ENCODE data around the gene NATD1.
"Not testable (repeated sequence)": the region's sequence is repeated elsewhere in the genome, so short reads cannot be mapped to it uniquely, and the experiment has no call there.

NATD1 gene

DNA sequence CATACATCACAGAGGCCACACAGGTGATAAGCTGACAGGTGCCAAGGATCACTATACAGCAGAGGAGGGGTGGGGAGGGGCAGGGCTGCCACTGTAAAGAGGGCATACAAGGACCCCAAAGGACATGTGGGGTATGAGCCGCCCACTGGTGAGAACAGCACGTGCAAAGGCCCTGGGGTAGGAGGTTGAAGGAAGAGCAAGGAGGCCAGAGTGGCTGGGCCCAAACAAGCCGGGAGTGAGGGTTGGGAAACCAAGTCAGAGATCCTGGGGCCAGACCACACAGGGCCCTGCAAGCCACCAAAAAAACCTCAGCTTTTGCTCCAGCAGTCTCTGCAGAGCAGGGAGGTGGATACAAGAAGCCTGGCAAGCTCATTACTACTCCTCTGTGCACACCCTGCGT lies 6.5 kb downstream of the NATD1 start:
- no peak for DNase-seq (ENCODE audit: low read depth)

DNA sequence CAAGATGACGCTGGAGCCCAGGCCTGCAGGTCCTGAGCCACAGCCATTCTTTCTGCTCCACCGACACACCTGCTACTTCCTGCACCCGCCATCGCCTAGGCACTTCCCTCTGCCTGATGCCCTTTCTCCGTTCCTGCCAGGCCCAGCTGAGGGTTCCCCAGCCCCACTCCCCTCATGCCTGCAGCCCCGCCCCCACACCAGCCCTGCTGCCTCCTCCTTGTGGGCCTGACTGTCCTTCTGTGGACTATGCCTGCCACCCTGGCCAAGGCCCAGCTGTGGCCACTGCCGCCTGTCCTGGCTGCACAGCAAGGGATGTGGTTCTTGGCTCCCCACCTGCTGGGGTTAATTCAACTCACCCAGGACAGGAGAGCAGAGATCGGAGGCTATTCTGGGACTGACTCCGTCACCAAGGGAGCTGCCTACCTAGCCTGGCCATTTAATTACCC lies 7.5 kb downstream of the NATD1 start:
- DNase-seq (ENCODE audit: low read depth): no peak

DNA sequence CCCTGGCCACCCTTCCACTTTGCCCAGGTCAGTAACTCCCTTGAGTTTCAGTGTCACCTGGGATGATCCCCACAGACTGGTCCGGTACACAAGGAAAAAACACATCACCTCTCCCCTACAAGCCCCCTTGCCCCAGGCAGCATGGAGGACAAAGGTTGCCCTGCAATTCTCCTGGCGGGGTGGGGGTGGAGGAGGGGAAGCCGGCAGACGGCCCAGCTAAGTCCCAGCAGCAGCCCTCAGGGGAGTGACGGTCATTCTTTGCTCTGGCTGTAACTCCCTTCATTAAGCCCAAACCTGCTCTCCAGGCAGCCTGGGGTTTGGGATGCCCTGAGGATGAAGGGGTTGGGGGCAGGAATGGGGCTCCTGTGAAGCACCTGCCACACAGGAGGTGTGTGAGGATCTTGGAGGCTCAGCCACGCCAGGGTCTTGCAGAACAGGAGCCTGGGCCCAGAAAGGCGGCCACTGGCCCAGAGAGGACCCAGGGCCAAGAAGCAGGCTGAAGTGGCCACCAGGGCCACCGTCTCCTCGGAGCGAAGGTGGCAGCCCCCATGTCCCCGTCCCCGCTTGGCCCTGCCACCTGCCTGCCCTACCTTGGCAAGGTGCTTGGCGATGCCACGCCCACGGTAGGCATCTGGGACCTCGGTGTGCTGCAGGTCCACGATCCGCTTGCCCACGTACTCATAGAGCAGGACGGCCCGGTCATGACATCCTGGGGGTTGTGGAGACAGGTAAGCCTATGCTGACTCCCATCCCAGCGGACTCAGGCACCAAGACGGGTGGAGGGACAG lies 9.5 kb downstream of the NATD1 start:
- no peak for DNase-seq (ENCODE audit: low read depth)

DNA sequence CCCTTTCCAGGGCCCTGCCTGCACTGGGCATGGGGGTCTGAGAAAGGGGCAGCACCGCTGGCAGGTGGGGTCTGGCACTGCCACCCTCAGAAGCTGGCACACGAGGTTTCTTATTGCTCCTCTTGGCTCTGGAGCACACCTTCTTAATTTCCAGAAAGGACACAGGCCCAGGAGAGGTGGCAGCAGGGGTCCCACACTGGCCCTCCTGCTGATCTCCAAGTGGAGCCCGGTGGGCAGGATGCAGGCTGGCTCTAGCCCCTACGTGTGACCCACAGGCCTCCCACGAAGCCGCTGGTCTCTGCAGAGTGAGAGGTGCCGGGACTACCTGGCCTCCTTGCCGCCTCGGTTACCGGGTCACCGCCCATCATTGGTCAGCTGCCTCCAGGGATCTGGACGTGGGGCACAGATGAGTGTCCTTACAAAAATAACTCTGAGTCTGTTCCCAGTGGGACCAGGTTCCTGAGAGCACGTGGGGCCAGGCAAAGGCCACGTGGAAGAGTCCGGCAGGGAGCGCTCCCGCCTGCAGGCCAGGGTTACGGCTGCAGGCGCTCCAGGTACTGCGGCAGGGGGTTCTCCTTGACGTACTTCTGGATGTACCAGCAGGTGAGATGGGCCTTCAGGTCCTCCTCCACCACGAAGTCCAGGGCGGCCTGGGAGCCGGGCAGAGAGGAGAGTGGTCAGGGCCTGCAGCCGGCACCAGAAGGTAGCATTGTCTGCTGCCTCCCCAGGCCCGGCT lies 10.3 kb downstream of the NATD1 start:
- DNase-seq (ENCODE audit: low read depth): no peak

DNA sequence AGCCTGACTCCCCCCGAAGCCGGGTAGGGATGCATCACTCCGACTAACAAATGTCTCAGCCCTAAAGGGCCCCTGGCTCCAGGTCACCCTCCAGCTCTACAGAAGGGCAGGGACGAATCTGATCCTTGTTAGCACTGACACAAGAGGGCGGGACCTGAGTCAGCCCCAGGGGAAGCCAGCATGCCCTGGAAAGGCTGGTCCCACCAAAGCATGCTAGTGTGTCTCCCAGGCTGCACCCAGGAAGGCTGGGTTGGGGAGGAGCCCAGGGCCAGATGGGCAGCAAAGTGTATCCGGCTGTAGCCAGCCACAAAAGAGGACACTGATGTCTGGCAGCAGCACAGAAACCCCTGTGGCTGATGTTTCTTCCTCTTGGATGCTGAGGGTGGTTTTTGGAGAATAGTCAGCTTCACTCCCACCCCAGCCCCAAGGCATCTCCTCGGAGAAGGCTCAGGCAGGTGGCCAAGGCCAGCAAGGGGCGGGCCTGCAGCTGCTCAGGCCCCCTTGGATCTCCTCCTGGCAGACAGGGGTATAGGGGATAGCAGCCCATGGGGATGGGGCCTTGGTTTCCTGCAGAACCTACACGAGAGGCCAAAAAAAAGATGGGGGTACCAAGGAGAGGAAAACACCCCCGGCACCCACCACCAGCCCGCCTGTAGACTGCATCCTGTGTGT lies 11.0 kb downstream of the NATD1 start:
- no peak for DNase-seq (ENCODE audit: low read depth)

DNA sequence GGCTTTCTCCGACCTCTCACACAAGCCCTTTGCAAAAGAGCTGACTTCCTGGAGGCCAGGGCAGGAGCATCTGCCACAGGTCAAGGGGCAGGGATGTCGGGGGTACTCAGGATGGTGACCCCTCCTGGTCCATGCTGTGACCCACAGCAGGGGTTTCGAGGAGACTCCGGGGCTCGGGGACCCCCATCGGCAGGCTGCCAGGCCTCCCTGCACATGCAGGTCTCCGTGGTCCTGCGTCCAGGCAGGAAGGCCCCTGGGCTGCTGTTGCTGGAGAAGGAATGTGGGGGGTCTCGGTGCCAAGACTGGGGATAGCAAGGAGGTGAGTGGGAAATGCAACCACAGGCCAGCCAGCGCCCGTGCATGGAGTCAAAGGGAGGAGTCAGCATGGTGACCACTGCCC lies 11.6 kb downstream of the NATD1 start:
- no peak for DNase-seq (ENCODE audit: low read depth)

DNA sequence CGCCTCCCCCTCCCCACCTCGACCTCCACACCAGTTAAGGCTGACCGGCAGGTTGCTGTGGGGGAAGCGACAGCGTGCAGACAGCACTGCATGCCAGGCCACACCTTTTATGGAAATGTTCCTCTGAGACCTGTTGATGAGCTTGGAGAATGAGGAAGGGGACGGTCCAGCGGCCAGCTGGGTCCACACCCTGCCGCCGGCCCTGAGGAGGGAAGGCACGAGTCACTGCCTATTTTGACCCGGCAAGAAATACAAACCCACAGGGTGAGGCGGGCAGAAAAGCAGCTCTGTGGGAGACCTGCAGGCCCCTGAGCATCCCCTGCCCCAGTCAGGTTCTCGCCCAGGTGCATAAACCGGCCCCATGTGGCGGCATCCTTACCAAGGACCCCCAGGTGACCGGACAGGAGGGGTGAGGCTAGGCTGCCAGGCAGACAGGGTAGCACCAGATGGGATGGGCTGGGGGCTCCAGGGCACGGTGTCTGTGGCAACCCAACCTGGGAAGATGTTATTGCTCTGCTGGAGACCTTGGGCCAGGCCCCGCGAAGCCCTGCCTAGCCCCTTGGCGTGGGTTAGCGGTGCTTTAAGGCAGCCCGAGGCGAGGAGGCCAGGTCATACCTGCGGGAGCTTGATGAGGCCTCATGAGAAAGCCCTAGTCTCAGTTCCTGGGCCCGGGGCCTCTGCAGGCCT lies 12.7 kb downstream of the NATD1 start:
- DNase-seq (ENCODE audit: low read depth): no peak

DNA sequence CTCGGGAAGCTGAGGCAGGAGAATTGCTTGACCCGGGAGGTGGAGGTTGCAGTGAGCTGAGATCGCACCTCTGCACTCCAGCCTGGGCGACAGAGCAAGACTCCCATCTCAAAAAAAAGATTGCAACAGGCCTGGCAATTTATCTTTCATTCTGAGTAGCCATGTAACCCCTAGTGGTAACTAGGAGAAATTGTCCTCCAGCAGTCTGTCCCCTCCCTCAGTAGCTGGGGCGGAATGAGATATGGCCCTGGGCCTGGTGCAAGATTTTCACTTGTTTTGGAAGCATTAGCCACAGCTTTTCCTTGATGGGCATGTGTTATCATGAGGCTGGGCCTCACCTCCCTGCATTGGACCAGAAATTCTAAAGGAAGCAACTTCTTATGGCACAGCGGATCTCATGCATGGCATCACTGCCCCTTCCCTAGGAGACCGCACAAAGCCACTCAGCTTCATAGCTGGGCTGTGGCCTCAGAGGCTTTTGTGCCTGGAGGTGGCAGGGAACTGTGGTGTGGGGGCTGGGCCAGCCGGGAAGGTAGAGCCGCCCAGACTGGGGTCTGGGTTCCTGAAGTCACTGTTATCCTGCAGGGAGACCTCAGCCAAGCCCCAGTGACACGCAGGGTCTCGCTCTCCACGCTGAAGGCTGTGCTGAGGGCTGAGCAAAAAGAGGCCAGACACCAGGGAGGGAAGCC lies 13.4 kb downstream of the NATD1 start:
- no peak for DNase-seq (ENCODE audit: low read depth)

DNA sequence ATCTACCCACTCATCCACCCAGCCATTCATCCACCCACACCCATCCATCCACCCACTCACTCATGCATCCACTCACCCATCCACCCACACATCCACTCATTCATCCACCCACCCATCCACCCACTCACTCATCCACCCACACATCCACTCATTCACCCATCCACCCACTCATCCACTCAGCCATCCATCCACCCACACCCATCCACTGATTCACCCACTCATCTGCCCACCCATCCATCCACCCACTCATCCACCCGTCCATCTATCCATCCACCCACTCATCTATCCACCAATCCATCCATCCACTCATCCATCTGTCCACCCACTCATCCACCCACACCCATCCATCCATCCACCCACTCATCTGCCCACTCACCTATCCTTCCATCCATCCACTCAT lies 17.3 kb downstream of the NATD1 start:
- DNase-seq (ENCODE audit: low read depth): no peak

DNA sequence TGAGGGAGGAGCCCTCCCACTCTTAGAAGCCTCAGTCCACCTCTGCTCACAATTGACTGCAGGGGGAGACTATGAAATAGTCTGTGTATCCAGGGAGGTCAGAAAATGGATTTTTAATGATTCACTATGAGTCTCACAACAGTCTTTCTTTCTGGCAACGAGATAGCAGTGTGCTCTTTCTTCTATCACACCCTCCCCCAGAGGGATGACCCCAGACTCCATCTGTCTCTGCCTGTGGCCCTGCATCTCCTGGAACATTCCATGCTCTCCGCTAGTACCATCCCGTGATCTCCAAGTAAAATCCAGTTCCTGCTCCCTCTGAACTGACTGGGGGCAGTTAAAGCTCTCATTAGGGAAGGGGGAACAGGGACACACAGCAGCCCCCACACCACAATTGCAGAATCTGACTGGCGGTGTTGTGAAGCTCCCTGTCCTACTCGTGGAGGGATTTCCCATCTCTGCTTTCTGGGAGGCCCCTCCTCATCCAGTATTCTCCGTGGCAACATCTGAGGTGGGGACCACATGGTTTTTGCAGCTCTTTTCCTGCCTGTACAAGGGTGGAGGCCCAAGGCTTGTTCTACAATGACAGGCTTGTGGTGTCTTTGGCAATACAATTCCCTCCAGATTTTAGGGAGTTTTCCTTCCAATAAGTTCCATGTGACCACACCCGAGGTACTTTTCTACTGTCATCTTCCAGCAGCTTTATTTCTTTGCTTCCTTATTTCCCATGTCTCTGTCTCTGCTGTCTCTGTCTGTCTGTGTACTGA lies 19.4 kb downstream of the NATD1 start:
- DNase-seq (ENCODE audit: low read depth): no peak

DNA sequence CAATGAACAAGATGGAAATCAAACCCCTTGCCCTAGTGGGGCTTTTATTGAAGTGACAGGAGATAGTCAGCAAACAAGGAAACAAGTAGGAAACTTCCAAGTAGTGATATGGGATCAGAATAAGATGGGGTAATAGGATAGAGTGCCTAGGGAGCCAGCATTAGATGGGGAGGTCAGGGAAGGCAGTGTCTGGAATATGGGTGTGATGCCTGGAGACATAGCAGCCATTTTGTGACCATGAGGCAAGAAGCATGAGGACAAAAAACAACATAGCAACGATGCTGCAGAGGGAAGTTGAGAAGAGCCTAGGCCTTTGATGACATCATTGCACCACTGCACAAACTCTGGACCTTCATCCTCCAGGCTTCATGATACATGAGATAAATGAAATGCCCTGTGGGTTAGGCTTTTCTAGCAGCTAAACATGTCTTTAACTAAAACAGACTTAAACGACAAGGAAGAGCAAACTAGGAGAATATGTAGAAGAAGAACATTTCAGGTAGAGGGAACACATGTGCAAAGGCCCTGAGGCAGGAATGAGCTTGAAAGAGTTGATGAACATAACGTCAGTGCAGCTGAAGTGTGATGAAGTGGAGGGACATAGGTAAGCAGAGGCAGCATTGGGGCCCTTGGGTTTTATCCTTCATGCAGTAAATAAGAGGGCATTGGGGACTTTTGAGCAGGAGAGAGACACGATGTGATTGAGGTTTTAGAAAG lies 21.0 kb downstream of the NATD1 start:
- DNase-seq (ENCODE audit: low read depth): no peak

DNA sequence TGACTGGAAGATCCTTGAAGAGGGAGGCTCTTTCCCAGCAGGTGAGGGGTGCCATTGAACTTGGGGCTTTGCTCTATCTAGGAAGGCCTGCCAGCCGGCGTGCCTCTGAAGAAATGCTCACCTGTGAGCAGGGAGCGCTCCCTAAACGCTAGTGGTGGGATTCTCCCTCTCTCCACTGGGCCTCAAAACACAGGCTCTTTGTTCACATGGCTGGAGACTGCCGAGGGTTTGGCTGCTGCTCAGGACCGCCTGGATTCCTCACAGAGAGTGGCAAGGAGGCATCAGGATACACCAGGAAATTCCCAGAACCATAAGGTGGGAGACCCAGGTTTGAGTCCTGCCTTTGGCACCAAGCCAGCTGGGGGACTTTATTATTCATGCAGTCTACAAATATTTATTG lies 21.7 kb downstream of the NATD1 start:
- DNase-seq (ENCODE audit: low read depth): no peak

DNA sequence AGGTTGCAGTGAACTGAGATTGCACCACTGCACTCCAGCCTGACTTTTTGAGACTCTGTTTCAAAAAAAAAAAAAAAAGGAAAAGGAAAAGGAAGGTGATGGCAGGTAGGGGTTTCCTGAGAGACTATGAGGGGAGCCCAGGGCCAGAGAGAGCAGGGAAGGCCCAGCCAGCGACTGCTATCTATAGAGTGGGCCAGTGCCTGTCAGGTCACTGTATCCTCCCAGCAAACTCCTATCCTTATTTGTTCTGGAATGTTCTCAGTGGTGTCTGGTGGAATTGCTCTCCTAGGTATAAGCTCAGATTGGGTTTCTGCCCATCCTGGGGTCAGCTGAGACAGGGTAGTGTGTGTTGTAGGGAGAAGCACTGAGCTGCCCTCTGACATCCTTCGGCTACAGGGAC lies 24.4 kb downstream of the NATD1 start:
- no peak for DNase-seq (ENCODE audit: low read depth)

DNA sequence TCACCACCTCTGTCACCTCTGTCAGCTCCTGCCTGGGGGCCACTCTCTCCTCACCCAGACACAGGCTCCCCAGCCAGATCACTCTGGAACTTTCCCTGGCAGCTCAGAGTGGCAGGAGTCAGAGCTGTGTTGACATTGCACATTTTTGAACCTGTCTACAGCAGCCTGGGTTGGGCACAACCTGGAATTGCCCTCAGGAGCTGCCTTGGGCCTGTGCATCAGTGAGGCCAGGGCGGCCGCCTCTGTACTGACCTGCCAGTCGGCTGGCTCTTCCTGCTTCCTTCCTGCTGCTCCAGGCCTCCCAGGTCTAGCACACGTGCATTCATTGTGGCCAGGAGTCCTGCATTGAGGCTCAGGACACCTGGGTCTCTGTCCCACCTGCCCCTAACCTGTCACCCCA lies 25.1 kb downstream of the NATD1 start:
- DNase-seq (ENCODE audit: low read depth): no peak

DNA sequence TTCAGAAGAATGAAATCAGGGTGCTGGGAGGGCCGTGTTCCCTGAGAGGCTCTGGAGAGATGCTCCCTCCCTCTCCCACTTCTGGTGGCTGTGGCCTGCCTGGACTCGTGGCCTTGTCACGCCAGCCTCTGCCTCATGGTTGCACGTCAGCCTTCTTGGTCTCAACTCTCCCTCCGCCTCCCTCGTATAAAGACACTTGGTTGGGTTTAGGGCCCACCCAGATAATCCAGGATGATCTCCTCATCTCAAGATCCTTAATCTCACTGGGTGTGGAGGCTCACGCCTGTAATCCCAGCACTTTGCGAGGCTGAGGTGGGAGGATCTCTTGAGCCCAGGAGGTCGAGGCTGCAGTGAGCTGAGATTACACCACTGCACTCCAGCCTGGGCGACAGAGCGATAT lies 25.9 kb downstream of the NATD1 start:
- not testable (repeated sequence) for DNase-seq (ENCODE audit: low read depth)

DNA sequence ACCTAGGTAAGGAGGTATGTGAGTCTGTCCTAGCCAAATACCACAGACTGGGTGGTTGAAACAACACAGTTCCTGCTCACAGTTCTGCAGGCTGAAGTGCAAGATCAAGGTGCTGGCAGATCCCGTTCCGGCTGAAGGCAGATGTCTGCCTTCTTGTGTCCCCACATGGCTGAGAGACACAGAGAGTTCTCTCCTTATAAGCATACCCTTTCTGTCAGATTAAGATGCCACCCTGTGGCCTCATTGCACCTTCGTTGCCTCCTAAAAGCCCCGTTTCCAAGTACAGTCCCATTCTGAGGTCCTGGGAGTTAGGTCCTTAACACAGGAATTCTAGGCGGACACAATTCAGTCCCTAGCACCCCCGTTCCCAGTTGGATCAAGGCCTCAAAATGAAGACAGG lies 30.1 kb downstream of the NATD1 start:
- no peak for DNase-seq (ENCODE audit: low read depth)

DNA sequence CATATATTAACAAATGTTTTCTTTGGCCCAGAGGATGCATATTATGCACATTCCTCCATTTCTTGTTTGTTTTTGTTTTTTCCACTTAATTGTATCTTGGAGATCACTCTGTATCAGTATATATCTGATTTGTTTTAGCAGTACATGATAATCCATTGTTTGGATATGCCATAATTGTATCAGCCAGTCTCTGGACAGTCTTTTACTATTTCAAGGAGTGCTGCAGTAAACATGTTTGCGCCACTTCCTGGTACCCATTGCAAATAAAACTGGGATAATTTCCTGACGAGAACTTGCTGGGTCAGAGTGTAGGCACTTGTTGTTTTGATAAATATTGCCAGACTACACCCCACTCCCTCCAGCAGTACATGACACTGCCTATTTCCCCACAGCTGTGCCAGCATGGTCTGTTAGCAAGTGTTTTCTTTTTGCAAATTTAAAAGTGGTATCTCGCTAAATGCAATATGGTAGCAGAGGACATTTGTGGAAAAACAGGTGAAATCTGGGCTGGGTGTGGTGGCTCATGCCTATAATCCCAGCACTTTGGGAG lies 34.3 kb downstream of the NATD1 start:
- DNase-seq (ENCODE audit: low read depth): no peak

DNA sequence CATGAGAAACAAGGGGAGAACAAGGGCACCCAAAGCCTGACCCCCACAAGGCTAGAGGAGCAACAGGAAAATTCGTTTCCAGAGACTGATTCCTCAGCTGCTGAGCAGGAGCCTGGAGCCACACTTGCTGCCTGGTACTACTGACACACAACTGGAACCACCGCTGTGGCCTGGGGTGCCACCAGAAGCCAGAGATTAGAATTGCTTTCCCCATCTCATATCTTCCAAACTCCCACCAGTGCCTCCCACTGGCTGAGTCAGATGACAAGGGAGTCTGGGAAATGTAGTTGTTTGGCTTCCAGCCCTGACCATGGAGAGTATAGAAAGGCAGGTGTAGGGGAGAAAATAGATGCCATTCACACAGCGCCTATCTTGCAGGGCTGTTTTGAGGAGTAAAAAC lies 35.1 kb downstream of the NATD1 start:
- no peak for DNase-seq (ENCODE audit: low read depth)

DNA sequence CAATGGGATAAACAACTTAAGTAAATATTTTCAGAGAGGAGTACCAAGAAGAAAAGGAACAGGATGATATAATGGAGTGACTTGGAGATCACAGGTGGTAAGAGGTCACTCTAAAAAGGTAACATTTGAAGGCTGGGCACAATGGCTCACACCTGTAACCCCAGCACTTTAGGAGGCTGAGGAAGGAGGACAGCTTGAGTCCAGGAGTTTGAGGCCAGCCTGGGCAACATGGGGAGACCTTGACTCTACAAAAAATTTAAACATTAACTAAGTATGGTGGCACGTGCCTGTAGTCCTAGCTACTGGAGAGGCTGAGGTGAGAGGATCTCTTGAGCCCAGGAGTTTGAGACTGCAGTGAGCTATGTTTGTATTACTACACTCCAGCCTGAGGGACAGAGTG lies 35.9 kb downstream of the NATD1 start:
- DNase-seq (ENCODE audit: low read depth): no peak

DNA sequence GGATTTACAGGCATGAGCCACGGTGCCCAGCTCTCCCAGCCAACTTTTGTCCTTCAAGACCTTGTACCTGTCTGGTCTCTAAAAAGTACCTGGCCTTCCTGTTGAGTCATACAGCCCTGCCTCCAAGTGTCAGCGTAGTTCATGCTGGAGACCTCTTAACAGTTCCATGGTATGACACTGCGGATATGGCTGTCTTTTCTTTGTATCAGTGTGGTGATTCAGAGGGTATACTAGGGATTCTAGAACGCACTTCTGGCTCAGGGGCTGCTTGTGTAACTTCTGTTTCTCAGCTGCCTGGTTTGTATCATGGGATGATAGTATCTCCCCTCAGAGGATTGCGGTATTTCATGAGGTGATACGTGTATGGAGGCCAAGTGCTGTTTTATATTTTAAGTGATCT lies 37.3 kb downstream of the NATD1 start:
- no peak for DNase-seq (ENCODE audit: low read depth)
